ENCODE results near the gene SDHAF4. TPM values are rescaled to one million over a fixed set of nuclear protein-coding genes. Genes with fewer than 3 reads are reported as not detected.
A peak's percentile ranks its signal among the peaks of the same experiment; 100 is the strongest.

SDHAF4 gene
- total and polyA plus RNA-seq, 2 of the 13 experiments (the other 11 are each of a cell fraction or from before 2014, with no cell fraction given), result 7.5 to 10.8 TPM

DNA sequence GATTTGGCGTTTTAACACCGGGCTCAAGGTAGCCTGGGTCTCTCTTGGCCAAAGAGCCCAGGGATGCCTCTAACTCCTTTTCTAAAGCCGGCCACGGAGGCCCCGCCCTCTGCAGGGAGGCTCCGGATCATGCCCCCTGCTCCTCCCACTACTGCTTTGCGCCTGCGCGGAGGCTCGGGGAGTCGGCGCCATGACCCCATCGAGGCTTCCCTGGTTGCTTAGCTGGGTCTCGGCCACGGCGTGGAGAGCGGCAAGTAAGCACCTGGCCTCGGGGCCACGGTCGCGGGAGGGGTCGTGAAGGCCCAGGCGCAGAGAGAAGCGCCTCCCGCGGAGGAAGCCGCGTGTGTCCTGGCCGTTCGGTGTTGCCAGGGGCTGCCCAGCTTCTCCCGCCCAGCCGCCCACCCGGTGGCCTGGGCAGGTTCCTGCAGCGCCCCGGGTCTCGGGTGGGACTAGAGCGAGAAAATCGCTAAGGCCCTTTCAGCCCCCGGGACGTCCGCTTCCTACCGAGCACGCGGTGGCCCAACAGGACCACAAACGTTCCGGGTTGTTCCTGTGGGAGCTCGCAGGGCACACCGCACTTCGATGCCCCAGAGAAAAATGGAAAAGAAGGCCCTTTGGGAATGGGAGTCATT lies at the start of gene SDHAF4 (continued):
- TF ChIP-seq ZNF280D (CRISPR knock-in tag; IDR thresholded peaks at IDR 0.05) (peak; percentile 93), PLRG1 (conservative IDR thresholded peaks at IDR 0.05) (no peak), ZBTB14 (CRISPR knock-in tag; IDR thresholded peaks at IDR 0.05) (no peak), SMC3 (IDR thresholded peaks at IDR 0.05; ENCODE audit: low read length) (no peak), ZFY (CRISPR knock-in tag; IDR thresholded peaks at IDR 0.05) (peak; percentile 96), ZNF354B (CRISPR knock-in tag; IDR thresholded peaks at IDR 0.05) (no peak), ZSCAN20 (CRISPR knock-in tag; IDR thresholded peaks at IDR 0.05; ENCODE audit: borderline replicate concordance) (no peak), ZNF12 (CRISPR knock-in tag; IDR thresholded peaks at IDR 0.05) (no peak), NKX3-1 (CRISPR knock-in tag; IDR thresholded peaks at IDR 0.05) (peak; percentile 53), ZSCAN22 (CRISPR knock-in tag; IDR thresholded peaks at IDR 0.05) (0 out of 2 replicates have a peak, but pooled peaks have one; percentile 51), ZNF782 (CRISPR knock-in tag; IDR thresholded peaks at IDR 0.05; ENCODE audit: borderline replicate concordance) (peak; percentile 93; the same call in 1 of the 2 replicates), ZSCAN9 (CRISPR knock-in tag; IDR thresholded peaks at IDR 0.05; ENCODE audit: borderline replicate concordance) (0 out of 2 replicates have a peak, but pooled peaks have one; percentile 2), ZNF768 (CRISPR knock-in tag; IDR thresholded peaks at IDR 0.05) (peak; percentile 72; the same call in 1 of the 2 replicates), HNRNPLL (IDR thresholded peaks at IDR 0.05; ENCODE audit: low read depth, low read length, poor library complexity, severe bottlenecking) (peak; percentile 31), NFKB2 (CRISPR knock-in tag; IDR thresholded peaks at IDR 0.05; ENCODE audit: borderline replicate concordance) (peak; percentile 96; the same call in 1 of the 2 replicates), STAG1 (CRISPR knock-in tag; IDR thresholded peaks at IDR 0.05) (no peak)
- TF ChIP-seq, protein P1, sequence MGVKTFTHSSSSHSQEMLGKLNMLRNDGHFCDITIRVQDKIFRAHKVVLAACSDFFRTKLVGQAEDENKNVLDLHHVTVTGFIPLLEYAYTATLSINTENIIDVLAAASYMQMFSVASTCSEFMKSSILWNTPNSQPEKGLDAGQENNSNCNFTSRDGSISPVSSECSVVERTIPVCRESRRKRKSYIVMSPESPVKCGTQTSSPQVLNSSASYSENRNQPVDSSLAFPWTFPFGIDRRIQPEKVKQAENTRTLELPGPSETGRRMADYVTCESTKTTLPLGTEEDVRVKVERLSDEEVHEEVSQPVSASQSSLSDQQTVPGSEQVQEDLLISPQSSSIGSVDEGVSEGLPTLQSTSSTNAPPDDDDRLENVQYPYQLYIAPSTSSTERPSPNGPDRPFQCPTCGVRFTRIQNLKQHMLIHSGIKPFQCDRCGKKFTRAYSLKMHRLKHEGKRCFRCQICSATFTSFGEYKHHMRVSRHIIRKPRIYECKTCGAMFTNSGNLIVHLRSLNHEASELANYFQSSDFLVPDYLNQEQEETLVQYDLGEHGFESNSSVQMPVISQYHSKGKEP (CRISPR knock-in tag; IDR thresholded peaks at IDR 0.05), result peak; percentile 21; the same call in 1 of the 2 replicates
- TF ChIP-seq, protein P2, sequence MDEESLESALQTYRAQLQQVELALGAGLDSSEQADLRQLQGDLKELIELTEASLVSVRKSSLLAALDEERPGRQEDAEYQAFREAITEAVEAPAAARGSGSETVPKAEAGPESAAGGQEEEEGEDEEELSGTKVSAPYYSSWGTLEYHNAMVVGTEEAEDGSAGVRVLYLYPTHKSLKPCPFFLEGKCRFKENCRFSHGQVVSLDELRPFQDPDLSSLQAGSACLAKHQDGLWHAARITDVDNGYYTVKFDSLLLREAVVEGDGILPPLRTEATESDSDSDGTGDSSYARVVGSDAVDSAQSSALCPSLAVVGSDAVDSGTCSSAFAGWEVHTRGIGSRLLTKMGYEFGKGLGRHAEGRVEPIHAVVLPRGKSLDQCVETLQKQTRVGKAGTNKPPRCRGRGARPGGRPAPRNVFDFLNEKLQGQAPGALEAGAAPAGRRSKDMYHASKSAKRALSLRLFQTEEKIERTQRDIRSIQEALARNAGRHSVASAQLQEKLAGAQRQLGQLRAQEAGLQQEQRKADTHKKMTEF (CRISPR knock-in tag; IDR thresholded peaks at IDR 0.05), result peak; percentile 66
- TF ChIP-seq, protein P3, sequence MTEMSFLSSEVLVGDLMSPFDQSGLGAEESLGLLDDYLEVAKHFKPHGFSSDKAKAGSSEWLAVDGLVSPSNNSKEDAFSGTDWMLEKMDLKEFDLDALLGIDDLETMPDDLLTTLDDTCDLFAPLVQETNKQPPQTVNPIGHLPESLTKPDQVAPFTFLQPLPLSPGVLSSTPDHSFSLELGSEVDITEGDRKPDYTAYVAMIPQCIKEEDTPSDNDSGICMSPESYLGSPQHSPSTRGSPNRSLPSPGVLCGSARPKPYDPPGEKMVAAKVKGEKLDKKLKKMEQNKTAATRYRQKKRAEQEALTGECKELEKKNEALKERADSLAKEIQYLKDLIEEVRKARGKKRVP (CRISPR knock-in tag; IDR thresholded peaks at IDR 0.05), result no peak
- TF ChIP-seq, protein P4, sequence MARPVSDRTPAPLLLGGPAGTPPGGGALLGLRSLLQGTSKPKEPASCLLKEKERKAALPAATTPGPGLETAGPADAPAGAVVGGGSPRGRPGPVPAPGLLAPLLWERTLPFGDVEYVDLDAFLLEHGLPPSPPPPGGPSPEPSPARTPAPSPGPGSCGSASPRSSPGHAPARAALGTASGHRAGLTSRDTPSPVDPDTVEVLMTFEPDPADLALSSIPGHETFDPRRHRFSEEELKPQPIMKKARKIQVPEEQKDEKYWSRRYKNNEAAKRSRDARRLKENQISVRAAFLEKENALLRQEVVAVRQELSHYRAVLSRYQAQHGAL (CRISPR knock-in tag; IDR thresholded peaks at IDR 0.05; ENCODE audit: not compliant biosample characterization), result peak; percentile 77

All from HepG2 (cell line).